ENCODE results near the gene SFXN5.

GRCh38 chr2:73007991-73008765 is 63.3 kb downstream of the SFXN5 start:
- TF ChIP-seq EZH2 (IDR thresholded peaks at IDR 0.05; ENCODE audit: borderline replicate concordance, low read length), result no peak
- TF ChIP-seq CTCF (conservative IDR thresholded peaks at IDR 0.05 in 1 of 2, IDR thresholded peaks at IDR 0.05 in 1 of 2; ENCODE audit: extremely low read depth in 1 of 2, insufficient read depth in 1 of 2, low read depth in 1 of 2, low read length in 2 of 2), result no peak
